GM18499 (cell line): ENCODE measurements around the gene TEK.

Experiments used
- ATAC-seq: cut with Tn5 transposase; IDR thresholded peaks from one replicate; pipeline ENCODE4 v1.9.1; 2021; ENCODE audit warnings: moderate number of reproducible peaks; ENCODE audit not compliant: insufficient read depth, unreplicated experiment

Gene TEK

GRCh38 chr9:27117489-27118135 lies 8.6 kb downstream of the TEK start:
- no peak for ATAC-seq

DNA sequence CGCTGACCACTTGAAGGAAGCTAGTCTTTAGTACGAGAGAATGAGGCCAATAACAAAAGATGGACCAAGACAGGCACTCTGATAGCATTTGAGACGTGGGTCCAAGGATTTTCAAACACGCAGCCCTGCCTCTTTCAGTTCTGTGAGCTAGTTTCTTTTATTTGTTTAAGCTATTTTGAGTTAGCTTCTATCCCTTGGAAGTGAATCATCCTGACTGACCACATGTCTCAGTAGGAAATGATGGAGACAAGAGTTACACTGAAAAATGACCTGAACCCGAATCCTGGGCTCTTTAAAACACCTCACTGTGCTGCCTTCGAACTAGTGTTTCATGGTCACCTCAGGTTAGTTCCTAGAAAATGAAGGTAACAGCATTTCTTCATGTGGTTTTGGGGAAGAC lies 9.9 kb downstream of the TEK start:
- ATAC-seq, result no peak

- no peak for ATAC-seq
Measured at GRCh38 chr9:27124151-27124550, 15.1 kb downstream of the TEK start.

- no peak for ATAC-seq
Measured at GRCh38 chr9:27125030-27125429, 16.0 kb downstream of the TEK start.

- no peak for ATAC-seq
Measured at GRCh38 chr9:27125936-27126335, 16.9 kb downstream of the TEK start.

DNA sequence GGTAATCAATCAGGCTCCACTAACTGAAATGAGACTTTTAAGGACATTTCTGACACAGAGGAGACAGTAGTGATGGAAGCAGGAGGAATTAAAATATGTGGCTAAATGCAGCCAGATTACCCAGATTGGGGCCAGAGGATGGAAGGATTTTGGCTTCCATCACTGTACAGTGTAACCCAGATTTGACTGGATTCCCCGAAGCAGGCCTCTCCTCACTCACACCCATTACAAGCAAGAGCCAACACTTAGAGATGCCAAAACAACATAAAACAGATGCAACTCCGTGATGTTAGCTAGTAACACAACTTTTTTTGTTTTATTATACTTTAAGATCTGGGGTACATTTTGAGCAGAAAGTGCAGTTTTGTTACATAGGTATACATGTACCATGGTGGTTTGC lies 17.6 kb downstream of the TEK start:
- ATAC-seq, result no peak

- no peak for ATAC-seq
Measured at GRCh38 chr9:27129221-27129620, 20.2 kb downstream of the TEK start.

- no peak for ATAC-seq
Measured at GRCh38 chr9:27131731-27132130, 22.7 kb downstream of the TEK start.

DNA sequence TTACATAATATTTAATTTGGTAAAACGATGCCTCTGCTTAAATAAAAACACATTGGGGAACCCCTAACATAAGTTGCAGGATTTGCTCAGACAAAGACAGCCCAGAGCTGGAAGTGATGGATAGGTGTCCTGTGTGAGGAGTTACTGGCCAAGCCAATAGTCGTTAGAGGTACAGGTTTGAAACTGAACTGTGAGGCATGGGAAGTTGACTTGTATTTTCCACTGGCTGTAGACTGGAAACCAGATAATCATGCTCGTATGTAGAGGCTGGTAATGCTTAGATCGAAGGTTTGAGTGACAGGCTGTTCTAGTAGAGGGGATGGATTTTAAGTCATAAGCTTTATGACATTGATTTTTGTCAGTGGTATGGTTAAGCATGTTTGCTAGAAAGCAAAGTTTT lies 24.8 kb downstream of the TEK start:
- ATAC-seq, result no peak

DNA sequence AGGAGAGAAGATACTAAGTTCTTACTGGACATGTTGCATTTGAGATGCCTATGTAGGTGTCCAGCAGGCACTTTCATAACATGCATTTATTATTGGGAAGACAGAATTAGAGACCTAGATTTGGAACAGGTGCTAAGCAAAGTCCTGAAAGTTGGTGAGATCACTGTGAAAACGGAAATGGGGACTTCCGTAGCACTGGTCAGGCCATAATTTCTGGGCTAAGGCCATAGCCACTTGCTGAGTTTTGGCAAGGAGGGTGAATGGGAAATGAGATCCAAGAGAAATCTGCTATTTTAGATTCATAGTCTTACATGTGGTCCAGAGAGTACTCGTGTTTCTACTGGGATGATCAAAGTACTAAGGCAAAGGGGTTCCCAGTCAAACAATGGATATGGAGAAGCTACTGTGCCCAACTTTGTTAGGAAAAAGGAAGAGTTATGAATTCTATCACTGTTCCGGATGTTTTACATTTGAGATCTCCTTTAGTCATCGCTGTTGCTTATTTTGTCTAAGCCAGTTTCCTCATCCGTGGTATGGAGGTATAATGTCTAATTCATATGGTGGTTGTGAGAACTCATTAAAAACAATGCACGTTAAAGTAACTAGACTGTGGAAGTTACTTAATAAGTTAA lies 33.4 kb downstream of the TEK start:
- no peak for ATAC-seq

DNA sequence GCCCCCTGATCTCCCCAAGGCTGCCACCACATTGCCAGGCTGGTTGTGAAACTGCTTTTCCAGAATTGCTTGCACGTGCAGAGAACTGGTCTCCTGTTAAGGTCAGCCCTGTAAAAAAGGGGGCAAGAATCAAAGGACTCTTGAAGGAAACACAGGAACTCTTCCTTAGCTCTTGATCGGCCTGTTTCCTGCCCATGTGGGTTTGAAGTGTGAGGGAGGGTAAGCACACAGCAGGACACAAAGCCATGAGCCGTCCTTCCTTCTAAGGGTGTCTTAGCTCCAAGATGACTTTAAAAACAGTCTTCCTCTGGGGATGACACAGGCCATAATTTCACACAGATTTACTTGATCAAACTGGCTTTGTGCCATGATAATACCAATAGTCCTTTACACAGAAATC lies 36.1 kb downstream of the TEK start:
- no peak for ATAC-seq

DNA sequence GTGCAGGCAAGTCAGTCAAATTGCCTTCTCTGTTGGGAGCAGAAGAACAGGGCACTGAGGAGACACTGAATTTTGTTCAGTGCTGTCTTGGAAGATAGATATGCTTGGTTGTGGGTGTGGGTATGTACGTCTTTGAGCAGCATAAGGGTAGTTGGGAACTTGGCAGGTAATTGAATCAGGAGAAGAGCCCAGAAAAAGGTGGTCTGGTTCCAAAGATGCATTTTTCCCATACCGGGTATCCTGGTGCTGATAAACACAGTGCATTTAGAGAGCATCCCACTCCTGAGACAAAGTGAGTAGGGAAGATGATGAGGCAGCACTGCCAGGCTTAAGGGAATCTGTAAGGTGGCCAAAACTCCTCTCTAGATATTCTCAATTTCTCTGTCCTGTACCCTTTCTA lies 40.6 kb downstream of the TEK start:
- ATAC-seq, result no peak

DNA sequence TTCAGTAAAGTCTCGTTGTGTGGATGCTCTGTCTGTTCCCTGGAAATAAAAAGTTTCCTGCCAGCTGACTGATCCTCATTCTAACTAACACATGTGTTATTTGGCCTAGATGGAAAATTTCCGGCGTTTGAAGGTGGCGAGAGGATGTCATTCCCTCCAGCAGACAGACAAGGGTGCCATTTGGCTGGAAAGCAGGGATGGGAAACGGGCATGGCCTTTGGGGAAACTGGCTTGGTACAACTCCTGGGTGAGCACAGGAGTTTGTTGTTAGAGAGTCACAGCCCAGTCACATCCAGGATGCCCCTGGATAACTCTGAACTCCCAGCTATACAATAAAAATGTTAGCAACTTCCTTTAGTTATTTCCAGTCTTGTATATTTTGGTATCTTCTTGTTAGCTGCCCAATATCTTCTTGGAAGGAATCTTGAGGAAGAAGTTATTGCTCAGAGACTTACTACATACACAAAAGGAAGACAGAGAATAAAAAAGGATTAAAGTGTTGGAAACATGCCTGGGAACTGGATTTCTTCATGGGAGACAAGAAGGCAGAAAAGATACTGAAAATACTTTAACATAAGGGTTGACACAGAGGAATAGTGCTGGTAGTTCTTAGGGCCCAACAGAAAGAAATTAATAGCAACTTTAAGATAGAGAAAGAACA lies 41.9 kb downstream of the TEK start:
- no peak for ATAC-seq

GRCh38 chr9:27151693-27152404 lies 42.8 kb downstream of the TEK start:
- ATAC-seq, result no peak

DNA sequence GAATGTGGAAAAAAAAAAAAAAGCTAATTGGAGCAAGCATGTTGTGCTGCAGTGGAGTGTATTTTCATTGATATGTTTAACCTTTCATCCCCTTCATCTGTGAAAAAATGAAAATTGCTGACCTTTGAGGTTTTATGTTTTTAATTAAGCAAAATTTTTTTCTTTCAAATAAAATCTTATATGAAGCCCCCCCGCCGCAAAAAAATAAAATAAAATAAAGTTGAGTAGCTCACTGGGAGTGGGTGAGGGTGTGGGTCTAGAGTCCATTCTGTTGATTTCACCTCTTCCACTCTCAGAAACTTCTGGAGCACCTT lies 43.3 kb downstream of the TEK start:
- no peak for ATAC-seq

DNA sequence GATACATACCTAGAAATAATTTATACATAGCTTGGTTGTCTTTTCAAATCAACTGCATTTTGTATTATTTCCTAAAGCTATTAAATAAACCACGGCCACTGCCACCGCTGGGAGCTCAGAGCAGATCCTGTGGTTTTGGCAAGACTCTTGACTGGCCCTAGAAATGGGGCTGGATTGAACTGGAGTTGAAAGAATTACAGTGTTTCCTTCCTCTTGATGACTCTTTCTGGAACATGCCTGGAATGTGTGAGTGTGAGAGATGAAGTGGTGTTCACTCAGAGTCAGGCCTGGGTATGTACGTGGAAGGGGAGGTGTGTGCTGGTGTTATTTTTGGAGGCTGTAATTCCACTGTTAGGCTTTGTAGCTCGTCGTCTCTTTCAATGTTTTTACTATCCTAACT lies 45.9 kb downstream of the TEK start:
- ATAC-seq, result no peak

DNA sequence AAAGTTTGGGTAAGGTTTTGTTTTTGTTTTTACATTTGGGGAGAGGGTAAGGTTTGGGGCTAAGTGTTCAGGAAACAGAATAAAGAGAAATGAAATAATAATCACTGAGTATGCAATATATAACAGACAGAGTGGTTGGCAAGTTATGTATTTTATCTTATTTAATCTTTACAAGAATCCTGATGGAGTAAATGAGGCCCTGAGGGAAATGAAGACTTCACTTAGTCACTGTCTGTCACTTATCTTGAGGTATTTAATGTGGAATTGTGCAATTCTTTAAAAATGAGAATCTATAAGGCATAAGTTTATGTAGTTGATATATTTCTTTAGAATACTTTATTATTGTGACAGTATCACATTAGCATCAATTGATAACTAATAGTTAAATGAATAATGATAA lies 48.1 kb downstream of the TEK start:
- no peak for ATAC-seq

GRCh38 chr9:27157736-27158135 lies 48.7 kb downstream of the TEK start:
- no peak for ATAC-seq

- no peak for ATAC-seq
Measured at GRCh38 chr9:27160636-27161035, 51.6 kb downstream of the TEK start.

- no peak for ATAC-seq
Measured at GRCh38 chr9:27162045-27162444, 53.0 kb downstream of the TEK start.

- ATAC-seq, result no peak
Measured at GRCh38 chr9:27165068-27165467, 56.0 kb downstream of the TEK start.
